T-helper 2 cell treated with Interferon-gamma antibody and Interleukin-4, amounts not matched to agents 100 ng/mL and 5 ng/mL, for 36 hours (primary cell): ENCODE measurements around the gene NAGLU. TPM values are rescaled to one million over a fixed set of nuclear protein-coding genes. Genes with fewer than 3 reads are reported as not detected.

Experiments
- intact Hi-C: fragments of 100-400 bp; cut with micrococcal nuclease; formaldehyde crosslinking; loops from one replicate; pipeline ENCODE4 v1.15.1; 2023
- total RNA-seq: library from RNA; stranded (reverse); gene quantifications from 2 replicates; pipeline ENCODE4 v1.2.3, GENCODE V29; 2022

Gene NAGLU
- total RNA-seq, 1 donor from 2014 or later, result 18.5 TPM

DNA sequence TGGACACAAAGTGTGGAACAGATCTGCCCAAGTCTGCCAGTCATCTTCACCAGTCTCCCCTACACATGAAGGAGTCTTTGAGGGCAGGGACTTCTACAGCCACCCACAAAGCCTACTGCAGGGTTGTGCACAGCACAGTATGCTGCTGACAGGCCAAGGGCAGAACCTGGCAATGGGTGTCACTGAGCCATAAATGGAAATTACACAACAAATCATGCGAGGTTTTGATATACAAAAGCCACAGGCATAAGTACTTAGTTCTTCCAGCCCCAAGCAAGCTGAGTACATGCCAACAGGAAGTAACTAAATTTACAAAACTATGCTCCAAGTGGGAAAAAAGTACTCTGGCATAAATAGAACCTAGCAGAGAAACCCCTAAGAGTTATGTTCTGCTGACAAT lies 49.3 kb downstream of the NAGLU start:
- intact Hi-C loops, result no loop called here

DNA sequence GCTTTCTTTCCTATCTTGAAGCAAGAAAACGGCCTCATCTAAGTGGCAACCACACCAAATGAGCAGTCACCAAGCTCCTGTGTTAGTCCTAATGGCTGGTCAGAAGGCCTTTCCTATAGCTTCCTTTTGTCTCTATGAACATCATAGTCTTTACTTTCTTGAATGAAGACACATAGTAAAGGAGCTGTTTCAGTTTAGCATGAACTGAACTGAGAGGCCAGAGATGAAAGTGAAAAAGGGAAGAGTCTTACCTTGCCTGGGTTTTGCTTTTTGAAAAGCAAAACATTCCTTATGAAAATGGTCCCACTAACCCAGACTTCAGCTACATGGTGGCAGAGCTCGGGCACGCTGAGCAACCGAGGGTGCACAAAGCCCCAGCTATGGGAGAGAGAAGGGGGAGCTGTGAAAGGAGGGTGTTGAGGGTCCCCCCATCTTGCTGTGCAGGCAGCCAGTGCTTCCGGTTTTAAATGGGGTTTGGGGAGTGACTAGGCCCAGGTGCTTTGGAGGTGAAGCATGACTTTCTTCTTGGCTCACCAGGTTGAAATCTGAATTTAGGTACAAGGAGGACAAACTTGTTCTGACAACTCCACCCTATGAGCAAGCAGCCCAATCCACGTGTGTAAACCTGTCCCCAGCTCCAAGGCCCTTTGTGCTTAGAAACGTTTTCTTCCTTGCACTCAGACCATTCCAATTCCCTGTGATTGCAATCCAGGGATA lies 50.6 kb downstream of the NAGLU start:
- intact Hi-C loops, result no loop called here

DNA sequence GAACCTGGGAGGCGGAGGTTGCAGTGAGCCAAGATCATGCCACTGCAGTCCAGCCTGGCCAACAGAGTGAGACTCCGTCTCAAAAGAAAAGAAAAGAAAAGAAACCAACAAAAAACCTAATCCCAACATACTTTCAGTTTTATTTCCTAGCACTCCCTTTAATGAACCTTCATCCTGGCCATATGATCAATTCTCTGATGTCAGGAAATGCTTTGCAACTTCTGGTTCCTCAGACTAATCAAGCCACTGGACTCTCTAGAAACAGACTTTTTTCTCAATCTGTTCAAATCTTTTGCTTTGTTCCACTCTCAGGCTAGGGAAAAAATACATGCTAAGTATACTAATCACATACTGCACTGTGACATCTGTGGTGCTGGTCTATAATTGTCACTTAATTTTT lies 54.8 kb downstream of the NAGLU start:
- intact Hi-C loops, result no loop called here

DNA sequence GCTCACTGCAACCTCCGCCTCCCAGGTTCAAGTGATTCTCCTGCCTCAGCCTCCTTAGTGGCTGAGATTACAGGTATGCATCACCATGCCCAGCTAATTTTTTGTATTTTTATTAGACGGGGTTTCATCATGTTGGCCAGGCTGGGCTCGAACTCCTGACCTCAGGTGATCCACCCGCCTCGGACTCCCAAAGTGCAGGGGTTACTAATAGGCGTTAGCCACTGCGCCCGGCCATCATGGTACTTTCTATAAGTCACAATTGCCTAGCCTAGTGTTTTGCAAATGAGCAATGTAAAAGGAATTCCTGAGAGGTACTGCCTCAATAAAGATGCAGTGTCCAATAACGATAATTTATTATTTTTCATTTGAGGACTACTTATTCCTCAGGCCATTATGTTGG lies 55.4 kb downstream of the NAGLU start:
- intact Hi-C loops, result no loop called here

Other genes starting within 250 kb of the NAGLU start
- 123 and 124 TPM in 2 replicates for gene STAT5A, start 247.7 kb upstream of the NAGLU start, total RNA-seq
- gene STAT3, start 147.8 kb upstream of the NAGLU start, total RNA-seq, result 105 and 109 TPM in 2 replicates
- gene CAVIN1, start 113.0 kb upstream of the NAGLU start, total RNA-seq, result 3.5 TPM in 2 replicates
- 7.8 and 11.4 TPM in 2 replicates for gene ATP6V0A1, start 77.4 kb upstream of the NAGLU start, total RNA-seq
- gene HSD17B1, start 16.7 kb downstream of the NAGLU start, total RNA-seq, result 0.77 and 1.1 TPM in 2 replicates
- gene COASY, start 25.9 kb downstream of the NAGLU start, total RNA-seq, result 83.5 and 90.0 TPM in 2 replicates
- gene MLX, start 30.9 kb downstream of the NAGLU start, total RNA-seq, result 69.6 and 71.3 TPM in 2 replicates
- 17.7 and 18.9 TPM in 2 replicates for gene PSMC3IP, start 41.5 kb downstream of the NAGLU start, total RNA-seq
- 50.7 and 52.7 TPM in 2 replicates for gene RETREG3, start 73.1 kb downstream of the NAGLU start, total RNA-seq
- gene TUBG1, start 73.4 kb downstream of the NAGLU start, total RNA-seq, result 66.8 and 67.6 TPM in 2 replicates
- 5.5 and 6.0 TPM in 2 replicates for gene TUBG2, start 123.0 kb downstream of the NAGLU start, total RNA-seq
- 0.27 and 0.36 TPM in 2 replicates for gene PLEKHH3, start 140.8 kb downstream of the NAGLU start, total RNA-seq
- 0.30 and 0.34 TPM in 2 replicates for gene CCR10, start 145.6 kb downstream of the NAGLU start, total RNA-seq
- 0.61 and 0.66 TPM in 2 replicates for gene CNTNAP1, start 146.3 kb downstream of the NAGLU start, total RNA-seq
- 42.0 and 43.7 TPM in 2 replicates for gene EZH1, start 208.8 kb downstream of the NAGLU start, total RNA-seq
- not detected in 2 replicates for gene RAMP2, start 225.0 kb downstream of the NAGLU start, total RNA-seq
- 68.9 and 69.5 TPM in 2 replicates for gene VPS25, start 237.2 kb downstream of the NAGLU start, total RNA-seq
- 0.11 and 0.50 TPM in 2 replicates for gene WNK4, start 244.4 kb downstream of the NAGLU start, total RNA-seq